ENCODE results near the gene FOXO1.

GRCh38 chr13:40706439-40706838 is 40.0 kb upstream of the FOXO1 start:
- TF ChIP-seq CTCF (IDR thresholded peaks at IDR 0.05 in 4 of 5, conservative IDR thresholded peaks at IDR 0.05 in 1 of 5) (no peak), POLR2A (IDR thresholded peaks at IDR 0.05) (no peak)

All from gastrocnemius medialis (tissue), 4 donors.